RPMI7951 (cell line): Measurements from ENCODE around the gene FLOT1. TPM values are rescaled to one million over a fixed set of nuclear protein-coding genes. Genes with fewer than 3 reads are reported as not detected.

Experiments used
- DNase-seq: peaks from one replicate; pipeline ENCODE4 v3.0.0-alpha.2; 2012; ENCODE audit warnings: low read depth
- total RNA-seq: library from RNA; depleted of rRNA; stranded (reverse); fragments of >200 nt; shearing (Covaris generic); gene quantifications from 2 replicates; pipeline ENCODE4 v1.2.3, GENCODE V29; 2014; rRNA removed

The FLOT1 gene
- total RNA-seq, 1 experiment from 2014 or later = 108 TPM

GRCh38 chr6:30679765-30680535 lies 62.5 kb downstream of the FLOT1 start:
- no peak for DNase-seq

GRCh38 chr6:30678964-30679726 lies 63.3 kb downstream of the FLOT1 start:
- DNase-seq = peak; percentile 64

Other genes starting within 250 kb of the FLOT1 start
- 38.6 and 51.9 TPM in 2 replicates for gene GNL1, start 186.2 kb downstream of the FLOT1 start, total RNA-seq
- 6.9 and 9.6 TPM in 2 replicates for gene PRR3, start 185.4 kb downstream of the FLOT1 start, total RNA-seq
- gene ABCF1, start 171.2 kb downstream of the FLOT1 start, total RNA-seq = 38.9 and 42.9 TPM in 2 replicates
- gene PPP1R10, start 125.4 kb downstream of the FLOT1 start, total RNA-seq = 20.8 and 36.8 TPM in 2 replicates
- gene MRPS18B, start 124.8 kb downstream of the FLOT1 start, total RNA-seq = 78.4 and 122 TPM in 2 replicates
- gene ATAT1, start 115.8 kb downstream of the FLOT1 start, total RNA-seq = 7.7 and 11.3 TPM in 2 replicates
- gene C6orf136, start 95.6 kb downstream of the FLOT1 start, total RNA-seq = 7.1 and 7.4 TPM in 2 replicates
- gene DHX16, start 69.7 kb downstream of the FLOT1 start, total RNA-seq = 32.2 and 36.8 TPM in 2 replicates
- gene PPP1R18, start 56.0 kb downstream of the FLOT1 start, total RNA-seq = 77.4 and 83.9 TPM in 2 replicates
- gene NRM, start 51.7 kb downstream of the FLOT1 start, total RNA-seq = 18.2 and 29.2 TPM in 2 replicates
- 6.4 and 13.6 TPM in 2 replicates for gene MDC1, start 25.4 kb downstream of the FLOT1 start, total RNA-seq
- 1,269 and 1,837 TPM in 2 replicates for gene TUBB, start 22.3 kb downstream of the FLOT1 start, total RNA-seq
- 377 and 410 TPM in 2 replicates for gene IER3, start 1.9 kb upstream of the FLOT1 start, total RNA-seq
- 12.0 and 16.6 TPM in 2 replicates for gene DDR1, start 141.8 kb upstream of the FLOT1 start, total RNA-seq
- gene GTF2H4, start 165.5 kb upstream of the FLOT1 start, total RNA-seq = 12.4 and 14.6 TPM in 2 replicates
- gene VARS2, start 171.6 kb upstream of the FLOT1 start, total RNA-seq = 9.5 and 9.6 TPM in 2 replicates
- gene SFTA2, start 189.5 kb upstream of the FLOT1 start, total RNA-seq = 0.24 TPM in 1 of 2 replicates, not detected in the other
- gene MUCL3, start 198.3 kb upstream of the FLOT1 start, total RNA-seq = not detected in 2 replicates
- not detected in 2 replicates for gene MUC21, start 241.0 kb upstream of the FLOT1 start, total RNA-seq